ENCODE data around the gene FRMD4A.
"Not testable (repeated sequence)": the region's sequence is repeated elsewhere in the genome, so short reads cannot be mapped to it uniquely, and the experiment has no call there.

FRMD4A gene

DNA sequence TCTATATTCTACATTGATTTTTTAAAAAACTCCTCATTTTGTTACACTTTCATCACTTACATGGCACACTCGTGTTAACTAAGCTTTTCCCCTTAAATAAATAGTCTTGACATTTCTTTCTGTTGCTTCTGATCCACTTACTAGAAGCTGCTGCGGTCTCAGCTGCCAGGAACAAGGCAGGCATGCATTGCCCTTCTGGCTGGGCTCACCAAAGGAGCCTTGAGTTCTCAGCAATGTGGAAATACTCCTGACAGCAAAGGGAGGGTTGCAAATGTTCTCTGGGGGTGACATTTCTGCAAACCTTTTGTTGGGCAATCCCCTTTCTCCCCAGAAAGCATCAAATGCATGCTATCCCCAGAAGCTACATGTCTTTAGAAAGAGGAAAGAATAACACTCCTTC lies 393.9 kb downstream of the FRMD4A start:
- no peak for DNase-seq

DNA sequence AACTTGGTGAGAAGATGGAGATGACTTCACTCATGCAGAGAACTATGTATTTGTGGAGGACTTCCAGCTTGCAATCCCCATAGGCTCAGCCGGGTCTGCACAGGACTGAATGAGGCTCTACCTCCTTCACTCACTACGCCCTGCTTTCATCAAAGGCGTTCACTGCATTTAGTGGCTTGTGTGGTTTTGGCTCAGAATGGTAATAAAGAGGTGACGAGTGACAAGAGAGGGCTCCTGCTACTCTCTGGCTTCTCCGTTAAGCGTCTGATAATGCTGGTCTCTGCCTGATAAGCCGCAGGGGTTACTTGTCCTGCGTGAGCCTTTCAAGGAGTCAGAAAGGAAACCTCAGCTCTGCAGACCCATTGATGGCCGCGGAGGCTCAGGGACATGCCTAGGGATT lies 400.6 kb downstream of the FRMD4A start:
- DNase-seq = peak; percentile 7 to 29

DNA sequence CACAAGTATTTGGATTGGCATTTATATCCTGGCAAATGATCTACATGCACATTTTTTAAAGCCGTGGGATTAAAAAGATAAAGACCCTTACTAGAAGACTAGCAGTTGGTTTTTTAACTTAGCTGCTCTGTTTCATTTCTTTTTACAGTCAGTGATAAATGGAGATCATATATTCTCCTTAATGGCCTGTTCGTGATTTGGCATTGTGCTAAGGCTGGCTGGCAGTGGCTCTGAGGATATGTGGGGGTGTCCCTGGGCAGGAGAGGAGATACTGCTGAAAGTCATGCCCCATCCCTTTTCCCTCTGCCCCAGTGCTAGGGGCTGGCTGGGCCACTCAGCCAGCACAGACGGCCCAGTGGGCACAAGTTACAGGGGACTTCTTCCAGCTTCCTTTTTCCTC lies 402.3 kb downstream of the FRMD4A start:
- no peak for DNase-seq

DNA sequence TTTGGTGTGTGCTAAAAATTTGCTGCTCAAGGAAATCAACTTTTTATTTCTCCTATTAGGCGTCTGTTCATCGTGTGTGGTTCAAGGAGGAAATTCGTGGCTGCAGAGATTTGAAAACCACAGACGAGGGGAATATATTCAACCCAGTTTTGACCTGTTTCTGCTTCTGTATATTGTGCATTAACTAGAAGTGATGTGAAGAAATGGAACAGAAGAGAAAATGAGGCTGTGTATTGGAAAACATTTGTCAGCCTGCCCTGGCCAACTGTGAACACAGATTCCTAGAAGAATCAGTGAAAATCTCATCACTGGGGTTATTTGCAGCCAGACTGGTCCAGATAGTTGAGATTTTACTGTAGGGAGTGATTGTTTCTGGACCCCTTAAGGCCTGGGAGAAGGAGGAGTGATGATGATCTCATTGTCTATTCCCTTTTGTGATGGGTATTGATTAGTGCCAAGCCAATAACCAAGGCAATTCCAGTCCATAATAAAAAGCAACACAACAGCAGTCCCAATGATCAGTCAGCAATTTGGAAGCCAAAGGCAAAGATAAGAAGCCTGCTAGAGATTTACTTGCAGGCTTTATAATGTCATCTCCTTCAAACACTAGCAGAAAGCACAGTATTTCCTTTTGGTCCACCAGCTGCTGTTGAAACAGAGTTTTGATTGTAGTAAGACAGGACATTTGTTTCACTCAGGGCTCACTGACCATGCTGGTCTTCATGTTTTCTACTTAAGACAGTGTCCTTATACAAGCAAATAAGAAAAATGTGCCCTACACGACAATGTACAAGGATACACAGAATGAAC lies 404.5 kb downstream of the FRMD4A start:
- no peak for DNase-seq

DNA sequence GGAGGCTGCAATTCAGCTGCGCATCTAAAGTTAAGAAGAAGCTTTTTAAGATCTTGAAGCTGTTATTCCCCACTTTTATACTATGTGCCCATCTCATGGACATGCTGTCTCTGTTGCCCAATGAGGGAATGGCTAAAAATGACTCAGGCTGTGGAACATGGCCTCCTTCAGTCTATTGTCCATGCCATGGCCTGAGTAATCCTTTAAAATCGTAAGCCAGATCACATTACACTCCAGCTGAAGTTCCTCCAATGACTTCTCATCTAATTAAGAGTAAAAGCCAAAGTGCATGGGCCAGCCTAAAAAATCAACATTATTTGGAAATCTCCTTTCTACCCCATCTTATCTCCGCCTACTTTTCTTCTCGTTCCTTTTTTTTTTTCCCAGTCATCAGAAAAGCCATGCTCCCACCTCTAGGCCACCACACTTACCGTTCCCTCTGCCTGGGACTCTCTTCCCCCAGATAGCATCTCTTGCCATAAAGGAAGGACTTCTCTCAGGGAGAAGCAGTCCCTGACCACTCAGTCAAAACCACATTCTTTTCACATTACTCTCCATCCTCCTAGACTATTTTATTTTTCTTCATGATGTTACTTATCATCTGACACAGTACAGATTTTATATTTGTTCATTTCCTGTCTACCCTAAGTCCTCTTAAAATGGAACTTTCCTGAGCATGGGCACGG lies 406.5 kb downstream of the FRMD4A start:
- DNase-seq = no peak

DNA sequence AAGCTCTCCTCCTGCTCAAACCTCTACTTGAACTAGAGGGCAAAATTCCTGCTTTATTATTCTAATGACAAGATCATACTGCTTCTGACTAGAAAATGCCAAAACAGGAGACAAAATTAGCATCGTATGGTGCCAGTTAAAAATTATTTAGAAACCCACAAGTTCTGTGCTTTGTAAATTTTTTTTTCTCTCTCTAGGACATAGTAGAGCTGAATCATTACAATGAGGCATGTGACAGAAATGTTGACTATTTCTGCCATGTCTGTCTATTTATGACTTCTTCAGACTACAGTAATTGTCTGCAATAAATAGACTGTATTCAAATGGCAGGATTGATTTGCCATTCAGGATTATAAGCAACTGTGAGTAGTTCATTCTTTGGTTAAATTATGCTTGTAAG lies 408.1 kb downstream of the FRMD4A start:
- no peak for DNase-seq

DNA sequence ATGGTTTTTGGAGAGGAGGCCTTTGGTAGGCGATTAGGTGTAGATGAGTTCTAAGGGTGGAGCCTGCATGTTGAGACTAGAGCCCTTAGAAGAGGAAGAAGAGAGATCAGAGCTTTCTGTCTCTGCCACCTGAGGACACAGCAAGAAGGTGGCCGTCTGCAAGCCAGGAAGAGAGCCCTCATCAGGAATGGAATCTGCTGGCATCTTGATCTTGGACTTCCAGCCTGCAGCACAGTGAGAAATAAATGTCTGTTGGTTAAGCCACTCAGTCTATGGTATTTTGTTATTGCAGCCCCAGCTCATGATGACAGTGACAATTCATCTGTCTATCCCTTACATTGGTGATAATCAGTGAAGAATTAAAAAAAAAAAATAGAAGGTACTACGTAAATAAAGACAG lies 408.8 kb downstream of the FRMD4A start:
- no peak for DNase-seq

DNA sequence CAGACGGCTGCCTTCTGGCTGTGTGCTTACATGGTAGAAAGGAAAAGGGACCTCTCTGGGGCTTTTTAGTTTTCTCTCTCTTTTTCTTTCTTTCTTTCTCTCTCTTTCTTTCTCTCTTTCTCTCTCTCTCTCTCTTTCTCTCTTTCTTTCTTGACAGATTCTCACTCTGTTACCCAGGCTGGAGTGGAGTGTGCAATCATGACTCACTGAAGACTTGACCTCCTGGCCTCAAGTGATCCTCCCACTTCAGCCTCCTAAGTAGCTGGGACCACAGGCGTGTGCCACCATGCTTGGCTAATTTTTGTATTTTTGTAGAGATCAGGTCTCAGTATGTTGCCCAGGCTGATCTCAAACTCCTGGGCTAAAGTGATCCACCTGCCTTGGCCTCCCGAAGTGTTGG lies 409.6 kb downstream of the FRMD4A start:
- not testable (repeated sequence) for DNase-seq

DNA sequence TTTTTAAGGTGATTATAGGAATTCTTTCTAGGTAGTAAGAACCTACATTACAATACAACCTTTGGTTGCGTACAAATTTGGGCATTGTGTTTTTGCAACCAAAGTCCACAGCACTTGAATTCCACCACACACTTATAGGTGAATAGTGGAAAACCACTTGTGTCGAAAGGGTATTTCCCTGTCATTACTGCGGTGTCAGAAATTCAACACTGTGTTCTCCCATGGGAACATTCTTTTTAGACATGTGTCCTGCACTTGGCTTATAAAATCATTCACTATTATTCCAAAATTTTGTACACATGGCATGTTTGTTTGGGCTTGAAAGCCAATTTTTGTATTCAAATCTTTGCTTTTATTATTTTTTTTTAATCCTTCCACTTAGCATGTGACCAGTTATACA lies 410.3 kb downstream of the FRMD4A start:
- DNase-seq = no peak

DNA sequence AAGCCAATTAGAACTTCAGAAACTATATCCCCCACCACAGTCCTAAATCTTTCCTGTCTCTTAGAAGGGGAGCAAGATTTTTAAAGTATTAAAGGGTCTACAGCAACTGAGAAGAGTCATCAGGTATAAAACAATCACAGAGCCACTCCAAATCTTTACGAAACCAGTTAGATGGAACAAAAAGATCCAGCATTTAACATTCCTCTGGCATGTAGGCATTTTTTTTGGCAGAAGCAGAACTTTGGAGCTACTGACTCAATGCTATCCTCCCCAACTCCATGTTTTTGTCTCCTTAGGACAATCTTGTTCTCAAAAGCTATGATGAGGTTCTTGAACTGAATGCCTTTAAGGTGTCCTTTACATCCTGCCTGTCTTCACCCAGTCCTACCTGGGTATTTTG lies 410.7 kb downstream of the FRMD4A start:
- DNase-seq = no peak

DNA sequence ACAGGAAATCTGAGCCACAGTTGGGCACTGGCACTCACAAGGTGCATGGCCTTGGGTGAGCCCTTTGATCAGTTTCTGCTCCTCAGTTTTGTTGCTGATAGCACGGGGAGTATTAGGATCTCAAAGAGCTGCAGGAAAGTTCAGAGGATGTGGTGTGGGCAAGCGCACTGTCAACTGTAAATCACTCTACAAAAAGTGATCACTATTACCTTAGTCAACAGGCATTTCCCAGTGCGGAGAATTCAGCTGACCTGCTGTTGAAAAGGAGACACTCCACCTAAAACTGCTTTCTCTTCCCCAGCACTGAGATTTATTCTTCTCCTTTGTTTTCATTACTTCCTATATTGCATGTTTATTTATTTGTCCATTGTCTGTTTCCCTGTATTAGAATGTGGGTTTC lies 412.9 kb downstream of the FRMD4A start:
- no peak for DNase-seq

DNA sequence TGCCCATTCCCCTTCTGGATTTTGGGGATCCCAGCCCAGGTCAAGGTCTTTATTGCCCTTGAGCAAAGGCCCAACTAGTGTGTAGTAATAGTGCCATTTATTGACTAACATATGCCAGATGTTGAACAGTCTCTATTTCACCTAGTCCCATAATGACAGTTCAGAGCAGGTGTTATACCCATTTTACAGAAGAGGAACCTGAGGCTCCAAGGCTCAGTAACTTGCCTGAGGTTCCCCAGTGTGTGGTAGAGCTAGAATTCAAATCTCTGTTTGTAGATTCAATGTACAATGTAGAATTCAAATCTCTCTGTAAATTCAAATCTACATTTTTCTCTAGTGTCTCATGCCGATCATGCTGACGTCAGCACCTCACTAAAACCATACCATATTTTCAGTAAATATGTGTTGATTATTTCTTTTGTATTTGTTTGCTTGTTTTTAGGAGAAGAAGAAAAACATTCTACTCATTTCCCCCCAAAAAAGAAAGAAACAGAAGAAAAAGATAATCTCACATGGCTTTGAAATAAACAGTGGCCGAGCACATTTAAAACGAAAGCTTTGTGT lies 414.3 kb downstream of the FRMD4A start:
- no peak for DNase-seq

DNA sequence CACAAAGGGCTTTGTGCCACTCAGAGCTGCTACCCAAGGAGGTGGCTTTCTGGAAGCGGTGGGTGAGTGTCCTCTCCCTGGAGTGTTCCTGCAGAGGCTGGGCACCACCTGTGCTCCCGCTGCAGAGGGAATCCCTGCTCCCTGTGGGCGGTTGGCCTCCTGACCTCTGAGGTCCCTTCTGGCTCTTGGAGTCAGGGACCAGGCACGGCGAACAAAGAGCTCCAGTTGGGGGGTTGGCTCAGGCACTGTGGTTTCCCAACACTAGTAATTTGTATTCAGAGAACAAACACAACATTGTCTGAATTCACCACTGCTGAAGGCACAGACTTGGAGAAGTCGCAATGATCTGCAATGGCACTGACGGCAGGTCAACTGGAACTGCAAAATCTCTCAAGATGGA lies 415.0 kb downstream of the FRMD4A start:
- no peak for DNase-seq

DNA sequence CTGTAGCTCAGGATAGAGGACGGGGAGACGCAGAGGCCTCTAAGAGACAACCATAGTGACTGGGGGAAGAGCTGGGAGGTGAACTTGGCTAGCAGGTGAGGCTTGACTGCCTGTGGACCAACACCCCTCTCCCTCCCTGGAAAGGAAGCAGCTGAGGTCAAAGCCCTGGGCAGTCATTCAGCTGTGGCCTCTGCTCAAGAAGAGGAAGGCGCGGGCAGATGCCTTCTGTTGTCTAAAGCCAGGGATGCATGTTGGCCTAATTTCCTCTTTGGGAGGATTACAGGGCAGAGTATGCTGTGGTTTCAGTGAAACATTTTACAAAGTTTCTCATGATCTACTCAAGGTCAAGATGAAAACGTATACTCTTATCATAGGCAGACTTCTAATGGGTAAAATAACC lies 416.8 kb downstream of the FRMD4A start:
- DNase-seq = no peak

DNA sequence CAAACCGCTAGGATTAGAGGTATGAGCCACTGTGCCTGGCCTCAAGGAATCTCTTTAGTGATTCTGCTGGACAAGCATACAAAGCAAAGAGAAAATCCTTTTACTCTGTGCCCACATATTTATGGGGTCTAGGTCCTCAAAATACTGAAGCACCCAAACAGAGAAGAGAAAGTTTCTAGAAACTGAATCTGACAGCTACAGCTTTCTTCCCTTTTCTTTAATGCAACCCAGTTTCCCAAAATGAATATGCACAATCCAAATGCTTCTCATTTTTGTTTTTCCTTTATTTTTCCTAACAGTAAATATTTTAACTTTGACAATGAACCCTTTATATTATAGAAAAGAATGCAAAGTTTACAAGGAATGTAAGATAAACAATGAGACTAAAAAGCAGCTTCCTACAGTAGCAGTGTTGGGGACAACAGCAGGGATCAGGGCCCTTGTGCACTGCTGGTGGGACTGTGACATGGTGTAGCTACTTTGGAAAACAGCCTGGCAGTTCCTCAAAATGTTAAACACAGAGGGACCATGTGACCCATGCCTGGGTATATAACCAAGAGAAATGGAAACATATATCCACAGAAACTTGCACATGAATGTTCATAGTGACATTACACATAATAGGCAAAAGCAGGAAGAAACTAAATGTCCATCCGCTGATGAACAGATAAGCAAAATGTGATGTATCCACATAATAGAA lies 418.8 kb downstream of the FRMD4A start:
- DNase-seq = no peak

DNA sequence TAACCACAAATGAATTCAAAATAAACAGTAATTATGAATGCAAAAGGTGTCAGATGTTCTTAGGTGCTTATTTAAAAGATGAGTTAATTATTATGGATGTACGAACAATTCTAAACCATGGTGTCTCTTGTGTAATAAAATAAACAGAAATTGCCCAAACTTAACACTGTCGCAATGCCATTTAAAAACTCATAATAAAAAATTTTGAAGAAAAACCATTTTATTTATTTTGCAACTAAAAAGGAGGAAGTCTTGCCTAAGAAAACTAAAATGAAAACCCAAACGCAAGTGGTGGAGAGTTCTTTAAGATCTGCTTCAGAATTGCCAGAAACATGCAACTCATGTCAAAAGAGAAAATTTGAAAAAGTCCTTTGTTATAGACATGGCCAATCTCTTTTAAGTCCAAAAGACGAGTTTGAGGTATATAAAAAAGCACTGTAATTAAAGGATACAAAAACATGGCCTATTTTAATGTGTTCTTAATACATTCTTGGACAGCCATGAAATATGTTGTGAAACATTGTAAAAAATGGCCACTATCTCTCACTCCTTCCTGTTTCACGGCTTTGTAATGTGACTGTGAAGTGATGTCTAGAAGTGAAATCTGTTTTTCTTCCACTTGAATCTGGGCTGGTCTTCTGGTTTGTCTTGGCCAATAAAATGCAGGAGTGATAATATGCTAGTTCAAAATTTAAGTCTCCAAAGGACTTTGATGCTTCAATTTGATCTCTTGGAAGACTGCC lies 421.0 kb downstream of the FRMD4A start:
- DNase-seq = no peak

DNA sequence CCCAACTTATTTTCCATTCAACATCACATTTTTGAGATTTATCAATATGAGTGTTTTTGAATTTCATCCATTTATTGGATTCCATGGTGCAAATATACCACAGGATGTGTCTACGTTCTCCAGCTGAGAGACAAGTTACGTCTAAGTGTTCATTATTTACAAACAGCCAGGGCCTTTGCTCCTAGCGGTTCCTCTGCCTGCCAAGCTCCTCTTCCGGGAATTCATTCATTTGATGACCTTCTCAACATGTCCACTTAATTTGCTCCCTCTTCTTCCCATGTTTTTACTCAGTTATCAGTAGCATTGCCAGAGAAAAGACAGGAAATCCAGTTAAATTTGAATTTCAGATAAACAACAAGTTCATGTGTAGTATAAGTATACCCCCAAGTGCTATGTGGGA lies 422.2 kb downstream of the FRMD4A start:
- no peak for DNase-seq

DNA sequence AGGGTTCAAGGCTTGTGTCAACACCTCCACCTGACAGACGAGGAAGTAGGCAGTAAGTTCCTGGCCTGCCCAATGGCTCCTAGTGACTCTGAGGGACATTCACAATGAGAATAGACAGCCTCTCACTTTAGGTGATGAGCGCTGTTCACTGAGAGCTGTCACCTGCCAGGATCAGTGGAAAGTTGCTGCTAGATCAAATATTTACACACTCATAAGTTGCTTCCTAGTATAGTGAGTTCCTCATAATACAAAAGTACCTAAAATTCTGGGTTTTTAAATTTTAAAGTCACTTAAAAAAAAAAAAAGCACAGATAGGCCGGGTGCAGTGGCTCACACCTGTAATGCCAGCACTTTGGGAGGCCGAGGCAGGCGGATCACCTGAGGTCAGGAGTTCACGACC lies 423.2 kb downstream of the FRMD4A start:
- no peak for DNase-seq

DNA sequence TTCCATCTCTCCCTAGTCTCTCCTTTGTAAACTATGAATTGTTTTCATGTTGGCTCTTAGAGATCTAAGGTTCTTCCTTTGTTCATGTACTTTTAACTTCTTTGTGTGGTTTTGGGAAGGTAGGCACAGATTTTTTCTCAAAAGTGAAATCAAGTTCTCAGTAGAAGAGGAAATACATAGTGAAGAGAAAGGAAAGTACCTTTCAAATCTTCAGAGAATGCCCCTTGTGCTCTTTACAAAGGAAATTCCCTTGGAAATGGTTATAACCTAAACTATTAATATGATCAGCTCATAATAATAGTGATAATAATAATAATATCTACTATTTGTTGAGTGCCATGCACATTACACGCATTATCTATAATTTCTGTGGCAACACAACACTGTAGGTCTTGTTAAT lies 425.4 kb downstream of the FRMD4A start:
- no peak for DNase-seq

DNA sequence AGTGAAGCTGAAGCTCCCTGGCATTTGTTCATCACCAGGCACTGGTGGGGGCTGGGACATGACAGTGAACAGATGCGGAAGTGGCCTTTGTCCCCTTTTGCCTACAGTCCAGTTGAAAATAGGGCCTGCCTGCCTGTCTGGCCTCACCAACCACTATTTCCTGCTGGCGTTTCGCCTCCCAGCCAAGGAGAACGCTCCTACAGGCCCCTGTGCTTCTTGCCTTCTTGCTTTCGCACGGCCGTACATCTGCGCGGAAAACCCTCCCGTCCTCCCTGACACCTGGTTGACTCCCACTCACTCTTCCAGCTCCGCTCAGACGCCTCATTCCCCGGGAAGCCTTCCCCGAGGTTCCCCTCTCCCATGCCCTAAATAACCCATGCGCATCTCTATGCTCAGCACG lies 426.7 kb downstream of the FRMD4A start:
- DNase-seq = no peak

DNA sequence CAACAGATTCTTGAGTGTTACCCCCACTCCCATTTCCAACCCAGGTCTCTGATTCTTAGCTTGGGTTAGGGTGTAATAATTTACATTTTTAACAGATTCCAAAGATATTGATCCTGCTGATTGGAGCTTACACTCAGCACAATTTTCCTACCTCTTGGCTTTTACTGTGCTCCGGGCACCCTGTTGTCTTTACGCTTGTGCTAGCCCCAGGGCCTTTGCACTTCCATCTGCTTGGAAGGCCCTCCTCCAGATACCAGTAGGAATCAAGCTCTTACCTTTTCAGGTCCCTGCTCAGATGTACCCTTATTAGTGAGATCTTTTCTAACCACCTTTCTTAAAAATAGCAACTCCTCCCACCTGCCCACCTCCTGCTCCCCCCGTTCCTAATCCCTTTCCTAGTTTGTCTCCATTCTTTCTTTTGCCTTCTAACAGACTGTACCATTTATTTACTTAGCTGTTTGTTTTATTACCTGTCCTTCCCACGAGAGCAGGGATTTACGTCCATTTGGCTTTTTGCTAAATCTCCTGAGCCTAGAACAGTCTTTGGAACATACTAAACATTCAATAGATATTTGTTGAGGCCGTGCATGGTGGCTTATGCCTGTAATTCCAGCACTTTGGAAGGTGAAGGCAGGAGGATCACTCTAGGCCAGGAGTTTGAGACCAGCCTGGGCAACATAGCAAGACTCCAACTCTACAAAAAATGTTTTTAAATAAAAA lies 427.7 kb downstream of the FRMD4A start:
- no peak for DNase-seq

DNA sequence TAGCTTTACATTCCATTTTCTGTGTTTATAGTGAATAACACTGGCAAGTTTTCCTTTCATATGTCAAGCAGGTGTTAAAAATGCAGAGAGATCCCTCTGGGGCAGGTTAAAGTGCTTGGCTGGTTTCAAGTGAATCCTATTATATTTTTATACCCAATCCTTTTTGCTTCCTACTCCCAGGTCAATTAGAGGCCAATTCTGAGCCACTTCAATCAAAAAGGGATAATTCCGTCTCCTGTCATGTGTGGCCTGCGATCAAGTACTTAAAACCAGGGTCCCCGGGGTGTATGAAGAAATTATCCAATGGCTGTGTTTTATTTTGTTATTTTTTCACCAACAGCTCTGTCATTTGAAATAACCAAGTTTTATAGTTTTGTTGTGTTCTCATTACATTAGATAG lies 430.8 kb downstream of the FRMD4A start:
- DNase-seq = no peak
